GM19395 (cell line): Measurements from ENCODE around the gene UNC45B.
"Not testable (repeated sequence)": the region's sequence is repeated elsewhere in the genome, so short reads cannot be mapped to it uniquely, and the experiment has no call there.

Experiments
- ATAC-seq: cut with Tn5 transposase; IDR thresholded peaks from one replicate; pipeline ENCODE4 v1.9.1; 2021; ENCODE audit warnings: mild to moderate bottlenecking, moderate library complexity; ENCODE audit not compliant: unreplicated experiment

The UNC45B gene

DNA sequence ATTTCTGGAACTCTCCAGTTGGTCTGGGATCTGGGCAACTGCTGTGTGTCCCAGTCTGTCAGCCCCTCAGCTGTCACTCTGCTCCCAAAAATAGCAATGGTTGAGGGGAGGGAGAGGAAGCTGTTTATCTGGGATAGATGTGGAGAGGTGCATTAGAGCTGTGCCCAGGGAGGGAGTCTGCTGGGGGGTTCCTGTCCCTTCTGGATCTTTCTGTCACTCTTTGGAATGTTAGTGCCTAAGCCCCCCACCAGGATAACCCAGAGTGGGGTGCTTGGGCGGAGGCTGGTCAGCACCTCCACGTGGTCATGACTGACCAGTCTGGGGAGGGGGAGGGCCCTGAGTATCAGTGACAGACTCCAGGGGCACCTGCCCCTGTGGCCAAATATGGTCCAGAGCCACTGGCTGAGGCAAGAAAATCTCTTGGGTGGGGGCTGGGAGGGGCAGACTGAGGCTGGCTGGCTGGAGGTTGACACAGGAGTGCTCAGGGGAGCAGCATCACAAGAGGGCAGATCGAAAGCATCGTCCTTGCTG lies at the start of gene UNC45B:
Gene UNC45B (plus strand): TSS at position 443 of the 531 bp plus-strand sequence. CDS start 447 bp downstream, outside the sequence.
- no peak for ATAC-seq

DNA sequence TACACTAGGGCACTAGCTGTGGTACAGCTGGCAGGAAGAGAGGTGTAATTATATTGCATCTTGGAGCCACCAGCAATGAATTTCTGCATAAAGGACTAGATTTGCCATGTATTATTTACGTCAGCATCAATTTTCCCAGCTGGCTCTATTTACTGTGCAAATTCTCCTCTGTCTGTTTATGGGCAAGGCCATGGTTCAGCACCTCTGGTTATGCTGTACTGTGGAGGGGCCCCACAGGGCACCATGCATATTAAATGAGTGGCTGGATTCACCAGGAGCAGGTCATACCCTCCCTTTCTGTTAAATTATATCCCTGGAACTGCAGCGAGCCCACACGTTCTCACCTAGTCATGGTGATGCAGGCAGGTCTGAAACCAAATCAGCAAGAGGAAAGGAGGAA lies 47.7 kb upstream of the UNC45B start:
- no peak for ATAC-seq

DNA sequence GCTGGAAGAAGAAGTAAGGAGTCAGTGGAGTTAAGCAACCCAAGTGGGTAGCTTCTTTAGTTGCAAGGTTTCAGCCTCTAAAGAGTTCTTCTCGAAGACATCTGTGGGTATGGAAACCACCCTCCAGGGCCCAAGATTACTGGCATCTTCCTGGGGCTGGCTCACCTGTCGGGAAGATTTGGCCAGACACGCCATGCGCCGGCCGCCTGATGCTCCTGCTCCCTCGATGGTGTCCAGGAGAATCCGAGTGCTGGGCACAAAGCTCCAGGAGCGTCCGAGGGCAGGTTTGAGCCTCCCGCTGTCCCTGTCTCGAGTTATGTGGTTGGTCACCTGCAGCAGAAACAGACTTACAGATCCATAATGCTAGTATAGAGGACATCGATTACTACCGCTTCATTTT lies 46.6 kb upstream of the UNC45B start:
- ATAC-seq: no peak

DNA sequence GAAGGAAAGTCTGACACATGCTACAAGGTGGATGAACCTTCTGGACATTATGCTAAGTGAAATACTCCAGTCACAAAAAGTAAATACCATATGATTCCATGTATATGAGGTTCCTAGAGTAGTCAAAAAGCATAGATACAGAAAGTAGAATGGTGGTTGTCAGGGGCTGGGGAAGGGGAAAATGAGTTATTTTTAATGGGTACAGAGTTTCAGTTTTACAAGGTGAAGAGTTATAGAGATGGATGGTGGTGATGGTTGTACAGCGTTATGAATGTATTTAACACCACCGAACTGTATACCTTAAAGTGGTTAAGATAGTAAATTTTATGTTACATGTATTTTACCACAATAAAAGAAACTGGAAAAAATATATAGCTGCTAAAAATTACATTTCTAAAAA lies 45.9 kb upstream of the UNC45B start:
- ATAC-seq: no peak

GRCh38 chr17:35103271-35103670 lies 44.3 kb upstream of the UNC45B start:
- no peak for ATAC-seq

GRCh38 chr17:35104844-35105450 lies 42.7 kb upstream of the UNC45B start:
- no peak for ATAC-seq

GRCh38 chr17:35110791-35111190 lies 36.8 kb upstream of the UNC45B start:
- ATAC-seq: not testable (repeated sequence)

DNA sequence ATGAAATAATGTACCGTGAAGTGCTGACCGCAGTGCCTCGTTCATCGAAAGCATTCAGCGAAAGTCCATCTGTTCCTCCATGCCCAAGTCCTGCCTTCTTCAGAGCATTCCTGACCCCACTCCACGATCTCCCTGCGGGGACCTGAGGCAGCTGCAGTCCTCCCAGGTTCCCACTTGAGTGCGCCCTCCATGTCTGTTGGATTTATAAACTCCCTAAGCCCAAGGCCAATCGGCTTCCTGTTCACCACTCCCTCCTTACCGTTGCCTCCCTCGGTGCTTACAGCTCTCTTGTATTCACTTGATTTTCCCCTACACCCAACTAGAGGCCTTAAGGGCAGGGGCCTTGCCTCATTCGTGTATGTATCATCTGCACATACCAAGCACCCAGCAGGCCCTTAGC lies 30.8 kb upstream of the UNC45B start:
- ATAC-seq: no peak

- no peak for ATAC-seq
Observed at GRCh38 chr17:35117984-35118383, 29.6 kb upstream of the UNC45B start.

DNA sequence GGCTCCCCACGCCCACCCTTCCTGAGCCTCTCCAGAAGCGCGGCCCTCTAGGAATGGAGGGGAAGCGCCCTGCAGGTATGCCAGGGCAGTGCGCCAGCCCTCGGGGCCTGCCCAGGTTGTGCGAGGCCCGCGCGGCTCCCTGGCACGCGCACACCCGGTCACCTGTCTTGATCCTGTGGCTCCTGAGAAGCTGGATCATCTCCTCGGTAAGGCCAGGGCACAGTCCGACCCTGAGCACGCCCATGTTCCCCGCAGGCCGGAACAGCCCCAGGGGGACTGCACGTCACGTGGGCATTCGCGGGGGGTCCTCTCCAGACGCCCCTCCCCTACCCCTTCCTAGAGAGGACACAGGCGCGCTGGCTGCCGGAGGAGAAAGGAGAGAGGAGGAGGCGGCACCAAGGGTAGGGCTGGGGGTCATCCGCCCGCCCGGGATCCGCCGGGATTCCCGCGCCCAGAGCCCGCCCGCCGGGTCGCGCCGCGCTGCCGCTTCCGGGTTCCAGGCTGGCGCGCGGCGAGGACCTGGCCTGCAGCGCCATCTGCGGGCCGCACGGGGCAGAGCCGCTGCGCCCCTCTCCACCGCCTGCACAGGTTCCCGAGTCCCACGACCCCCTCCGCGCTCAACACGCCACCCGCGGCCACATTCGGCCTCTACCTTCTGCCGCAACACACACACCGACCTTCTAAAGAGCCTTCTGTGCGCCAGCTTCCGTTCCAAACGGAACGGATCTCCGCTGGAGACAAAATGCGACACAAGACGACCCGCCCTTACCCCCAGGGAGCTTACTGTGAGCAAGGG lies 28.0 kb upstream of the UNC45B start, which contains the start of gene RAD51D:
Gene RAD51D (minus strand): TSS at position 491 of the 796 bp plus-strand sequence. CDS start 247 bp downstream, at position 244.
- ATAC-seq: peak; percentile 77

DNA sequence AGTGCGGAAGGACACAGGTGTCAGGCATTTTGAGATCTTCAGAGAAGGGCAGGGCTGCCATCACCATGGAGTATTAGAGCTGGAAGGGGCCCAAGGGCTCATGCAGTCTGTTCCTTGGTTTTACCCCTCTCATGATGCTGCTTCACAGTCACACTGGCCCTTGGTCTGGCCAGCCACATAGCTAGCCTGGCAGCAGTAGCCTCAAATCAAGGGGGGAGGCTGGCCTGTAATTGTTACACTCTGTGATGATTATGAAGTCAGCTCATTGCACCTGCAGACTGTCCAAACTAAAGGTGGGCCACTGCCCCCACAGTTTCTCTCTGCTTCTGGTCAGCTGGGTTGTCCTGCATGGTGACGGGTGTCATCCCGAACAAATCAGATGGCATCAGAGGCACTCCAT lies 26.3 kb upstream of the UNC45B start, which contains the start of gene FNDC8:
Gene FNDC8 (plus strand): TSS at position 301 of the 400 bp plus-strand sequence. CDS start 79 bp downstream, at position 380.
- no peak for ATAC-seq

DNA sequence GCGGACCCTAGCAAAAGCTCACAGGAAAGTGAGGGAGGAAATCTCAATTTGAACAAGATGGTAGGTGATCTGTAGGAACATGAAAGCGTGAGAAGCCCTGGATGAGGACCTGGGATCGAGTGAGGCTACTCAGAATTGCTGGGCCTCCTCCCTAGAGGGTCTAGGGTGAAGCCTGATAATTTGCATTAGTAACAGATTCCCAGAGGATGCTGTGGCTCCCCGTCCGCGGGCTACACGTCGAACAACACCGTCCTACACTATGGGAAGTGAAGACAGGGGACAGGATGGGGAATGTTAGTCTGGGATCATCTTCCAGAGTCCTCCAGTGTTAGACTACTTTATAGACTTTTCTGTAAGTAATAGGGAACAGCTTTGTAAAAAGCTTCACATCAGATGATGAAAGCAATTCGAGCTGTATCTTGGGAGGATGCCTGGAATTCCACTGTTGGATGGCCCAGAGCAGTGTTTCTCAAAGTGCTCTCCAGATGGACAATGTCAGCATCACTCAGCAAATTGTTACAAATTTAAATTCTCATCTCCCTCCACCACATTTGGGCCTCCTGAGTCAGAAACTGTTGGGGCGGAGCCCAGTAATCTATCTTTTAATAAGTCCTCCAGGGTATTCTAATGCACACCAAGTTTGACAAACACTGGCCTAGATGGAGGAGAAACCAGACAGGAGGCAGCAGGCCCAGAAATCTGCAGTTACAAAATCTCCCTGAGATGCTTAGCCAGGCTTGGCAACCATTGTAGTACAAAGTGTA lies 19.7 kb upstream of the UNC45B start:
- no peak for ATAC-seq

- no peak for ATAC-seq
Observed at GRCh38 chr17:35129154-35129972, 18.3 kb upstream of the UNC45B start.

DNA sequence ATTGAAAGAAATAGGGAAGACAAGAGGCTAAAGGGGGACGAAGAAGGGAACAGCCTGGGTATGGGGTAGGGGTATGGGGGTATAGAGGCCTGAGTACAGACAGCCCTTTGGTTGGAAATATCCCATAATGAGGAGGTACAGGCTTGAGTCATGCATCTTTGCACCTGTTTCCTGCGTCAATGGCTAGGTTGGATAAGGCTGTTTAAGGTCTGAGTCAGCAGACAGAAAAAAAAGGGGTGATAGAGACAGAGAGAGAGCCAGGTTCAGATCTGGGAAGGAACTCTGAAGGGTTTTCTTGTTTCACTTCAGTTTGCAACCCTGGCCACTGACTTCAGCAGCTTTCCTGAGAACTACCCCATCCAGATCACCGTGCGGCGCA lies 17.7 kb upstream of the UNC45B start:
- ATAC-seq: no peak

DNA sequence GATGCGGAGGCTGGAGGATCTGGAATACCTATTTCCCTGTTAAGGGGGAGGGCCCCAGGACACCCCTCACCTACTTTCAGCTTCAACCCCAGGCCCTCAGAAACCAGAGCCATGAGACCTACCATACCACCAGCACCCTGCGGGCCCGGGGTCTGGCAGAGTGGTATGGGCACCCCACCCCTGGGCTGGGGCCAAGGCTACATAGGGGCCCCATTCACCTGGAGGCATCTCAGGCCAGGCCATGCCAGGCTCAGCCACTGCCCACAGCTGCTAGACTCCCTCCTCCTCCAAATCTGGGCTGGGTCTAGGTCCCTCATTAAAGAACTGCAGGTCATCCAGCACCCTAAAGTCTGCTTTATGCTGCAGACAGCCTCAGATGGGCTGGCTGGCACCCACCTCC lies 17.2 kb upstream of the UNC45B start:
- ATAC-seq: no peak

DNA sequence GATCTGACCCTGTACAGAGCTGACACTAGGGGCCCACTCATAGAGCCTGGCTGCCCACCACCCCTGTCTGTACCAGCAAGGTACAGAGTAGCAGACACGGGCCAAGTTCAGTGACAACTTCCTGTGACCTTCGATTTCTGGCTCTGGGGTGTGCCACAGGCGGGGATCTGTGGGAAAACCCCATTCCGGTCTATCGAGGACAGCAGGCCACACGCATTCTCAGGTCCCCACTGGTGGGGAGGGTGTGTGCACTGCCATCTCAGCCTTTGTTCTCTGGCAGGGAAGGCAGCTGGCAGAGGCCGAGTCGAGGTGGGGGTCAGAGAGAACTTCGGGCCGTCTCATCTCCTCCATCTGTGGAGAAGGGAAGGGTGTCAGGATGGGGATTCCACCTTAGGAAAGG lies 15.5 kb upstream of the UNC45B start:
- no peak for ATAC-seq

- ATAC-seq: no peak
Observed at GRCh38 chr17:35132816-35133550, 14.6 kb upstream of the UNC45B start.

GRCh38 chr17:35135322-35135721 lies 12.3 kb upstream of the UNC45B start:
- no peak for ATAC-seq

- ATAC-seq: no peak
Observed at GRCh38 chr17:35138218-35138617, 9.4 kb upstream of the UNC45B start.
